OCI-M2 (cell line): ENCODE measurements around the gene C1orf185.
"Not testable (repeated sequence)": the region's sequence is repeated elsewhere in the genome, so short reads cannot be mapped to it uniquely, and the experiment has no call there.

Source experiments
- DNase-seq: peaks from one replicate; lab custom pipeline; 2025; ENCODE audit not compliant: unreplicated experiment; lab: John Stamatoyannopoulos, UW

Gene C1orf185

DNA sequence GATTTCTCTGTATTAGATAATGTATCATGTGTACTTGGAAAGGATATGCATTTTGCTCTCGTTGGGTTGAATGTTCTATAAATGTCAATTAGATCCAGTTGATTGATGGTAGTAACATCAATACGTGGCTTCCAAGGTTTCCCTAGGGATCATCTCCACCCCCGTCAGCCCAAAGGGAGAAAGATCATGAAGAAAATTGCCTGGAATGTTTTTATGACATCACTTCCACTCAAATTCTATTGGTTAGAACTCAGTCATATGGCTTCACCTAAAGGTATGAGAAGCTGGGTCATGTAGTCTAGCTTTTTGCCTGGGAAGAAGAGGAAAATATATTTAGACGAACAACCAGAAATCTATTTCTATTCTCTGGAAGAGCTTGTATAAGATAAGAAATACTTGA lies at the start of gene C1orf185:
TSS of gene C1orf185 (plus strand) at position 253 of the 400 bp plus-strand sequence. CDS start at position 259, 6 bp downstream.
- no peak for DNase-seq

DNA sequence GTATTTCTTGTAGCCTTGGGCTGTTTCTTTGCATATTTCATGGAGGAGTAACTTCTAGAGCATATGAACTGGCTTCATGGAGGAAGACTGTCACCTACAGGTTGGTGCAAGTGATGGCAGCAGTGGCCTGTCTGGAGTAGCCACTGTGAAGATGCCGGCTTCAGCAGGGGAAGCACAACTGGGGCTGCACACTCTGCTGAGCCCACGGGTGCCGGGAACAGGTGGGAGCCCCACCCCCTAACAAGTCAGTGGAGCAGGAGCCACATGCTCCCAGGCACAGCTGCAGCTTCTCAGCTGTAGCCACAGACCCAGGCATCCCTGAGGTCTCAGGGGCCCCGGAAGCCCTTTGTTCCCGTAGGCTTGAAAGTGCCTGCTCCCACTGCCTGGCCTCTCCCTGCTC lies 43.2 kb upstream of the C1orf185 start:
- no peak for DNase-seq

DNA sequence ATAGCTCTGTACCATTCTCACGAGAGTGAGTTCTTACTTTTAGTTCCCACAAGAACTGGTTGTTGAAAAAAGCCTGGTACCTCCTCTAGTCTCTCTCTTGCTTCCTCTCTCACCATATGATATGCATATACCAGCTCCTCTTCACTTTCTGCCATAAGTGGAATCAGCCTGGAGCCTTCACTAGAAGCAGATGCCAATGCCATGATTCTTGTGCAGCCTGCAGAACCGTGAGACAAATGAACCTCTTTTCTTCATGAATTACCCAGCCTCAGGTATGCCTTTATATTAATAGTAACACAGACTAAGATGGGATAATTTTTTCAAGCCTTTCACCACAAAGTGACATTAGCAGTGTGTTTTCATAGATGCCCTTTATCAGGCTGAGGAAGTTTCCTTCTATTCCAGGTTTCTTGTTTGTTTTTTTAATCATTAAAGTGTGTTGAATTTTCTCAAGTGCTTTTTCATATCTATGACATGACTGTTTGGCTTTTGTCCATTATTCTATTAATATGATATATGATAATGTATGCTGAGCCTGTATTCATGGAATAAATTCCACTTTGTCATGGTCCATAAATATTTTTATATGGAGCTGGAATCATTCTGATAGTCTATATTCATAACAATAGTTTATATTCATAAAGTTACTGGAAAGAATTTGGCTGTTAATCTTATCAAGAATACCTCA lies 40.7 kb upstream of the C1orf185 start:
- DNase-seq, result no peak

DNA sequence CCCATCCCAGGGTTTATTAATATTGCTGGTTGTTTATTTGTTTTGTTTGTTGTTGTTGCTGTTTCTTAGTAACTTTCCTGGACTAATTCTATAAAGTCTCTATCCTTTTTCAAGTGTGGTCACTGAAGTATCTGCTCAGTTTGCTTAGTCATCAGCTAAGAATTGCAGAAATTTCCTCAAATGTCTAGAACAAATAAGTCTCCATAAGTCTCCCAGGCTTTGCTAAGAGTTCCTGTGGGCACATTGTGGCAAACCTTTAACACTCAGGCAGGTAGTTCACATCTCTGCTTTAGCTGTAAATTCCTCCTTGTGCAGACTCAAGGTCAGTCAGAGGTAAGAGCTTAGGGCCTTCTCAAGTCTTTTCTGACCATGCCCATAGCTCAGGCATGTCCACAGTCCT lies 38.9 kb upstream of the C1orf185 start:
- no peak for DNase-seq

DNA sequence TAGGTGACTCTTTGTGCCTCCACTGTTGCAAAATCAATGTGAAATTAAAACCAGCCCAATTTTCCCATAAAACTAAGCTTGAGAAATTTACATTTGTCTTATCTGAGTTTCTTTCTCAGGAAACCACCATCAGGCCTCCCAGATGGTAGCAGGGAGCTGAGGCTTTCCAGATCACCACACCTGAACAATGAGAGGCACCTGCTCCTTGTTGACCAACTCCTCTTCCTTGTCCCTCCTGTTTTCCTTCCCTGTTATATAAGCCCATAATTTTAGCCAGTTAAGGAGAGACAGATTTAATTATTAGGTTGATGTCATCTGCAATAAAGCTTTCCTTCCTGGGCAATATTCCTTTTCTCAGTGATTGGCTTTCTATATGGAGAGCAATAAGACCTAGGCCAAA lies 32.0 kb upstream of the C1orf185 start:
- no peak for DNase-seq

DNA sequence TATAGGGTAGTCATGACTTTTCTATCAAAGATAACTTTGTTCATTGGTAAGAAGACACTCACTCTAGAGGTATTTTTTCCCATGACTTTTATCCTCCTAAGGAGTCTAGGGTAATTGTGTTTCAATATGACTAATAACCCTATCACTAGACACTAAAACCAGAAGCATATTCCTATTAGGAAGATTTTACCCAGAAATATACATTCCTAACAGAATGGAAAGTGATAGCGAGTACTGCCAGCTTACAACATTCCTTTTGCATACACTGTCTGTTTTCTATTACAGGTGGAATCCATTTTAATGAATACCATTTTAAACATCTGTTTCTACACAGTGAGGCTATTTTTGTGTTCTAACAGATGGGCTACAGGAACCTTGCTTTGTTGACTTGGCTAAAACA lies 31.4 kb upstream of the C1orf185 start:
- no peak for DNase-seq

DNA sequence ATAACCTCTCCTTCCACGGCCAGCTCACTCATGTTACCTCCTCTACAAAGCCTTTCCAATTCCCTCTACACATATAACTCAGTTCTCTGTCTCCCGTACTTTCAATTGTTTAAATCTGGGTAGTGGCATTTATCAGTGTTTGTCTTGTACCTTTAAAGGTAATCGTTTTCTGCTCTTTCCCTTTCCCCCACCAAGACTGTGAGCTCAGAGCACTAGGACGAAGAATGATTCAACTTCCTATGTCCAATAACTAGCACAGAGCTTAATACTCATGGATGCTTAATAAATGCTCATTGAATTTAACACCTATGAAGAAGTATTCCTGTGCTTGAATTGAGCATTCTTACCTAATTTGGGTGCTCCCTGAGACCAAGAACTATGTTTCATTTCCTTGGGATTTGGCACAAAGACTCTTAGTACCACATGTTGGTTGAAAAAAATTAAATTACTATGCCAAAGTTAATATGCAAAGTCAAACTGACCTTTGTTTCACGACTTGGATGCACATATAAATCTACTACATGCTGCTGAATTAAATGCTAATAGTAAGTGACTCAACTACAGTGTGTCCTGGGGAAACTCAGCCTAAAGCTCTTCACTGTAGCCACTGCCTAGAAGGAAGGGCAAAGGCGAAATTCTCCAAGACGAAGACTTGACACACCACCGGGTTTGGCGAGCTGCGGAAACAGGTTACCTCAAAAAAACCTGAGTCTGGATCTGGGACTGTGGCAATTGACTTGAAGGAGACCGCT lies 30.6 kb upstream of the C1orf185 start:
- DNase-seq, result no peak

DNA sequence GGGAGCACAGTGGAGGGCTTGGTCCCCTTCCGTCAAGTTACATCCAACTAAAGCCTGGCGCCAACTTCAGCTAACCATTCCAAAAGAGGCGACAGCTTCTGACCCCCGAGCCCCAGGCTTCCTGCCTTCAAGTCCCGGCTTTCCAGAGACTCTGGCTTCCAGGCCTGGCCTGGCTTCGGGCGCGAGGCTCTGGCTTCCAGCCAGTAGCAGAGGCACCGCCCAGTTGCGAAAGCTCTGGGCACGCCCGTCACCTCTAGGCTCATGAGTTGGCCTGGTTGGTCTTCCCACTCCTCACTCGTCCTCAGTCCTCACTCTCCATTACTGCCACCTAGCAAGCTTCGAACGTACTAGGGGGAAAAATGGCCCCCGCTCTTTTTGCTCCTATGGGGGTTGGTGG lies 30.0 kb upstream of the C1orf185 start:
- DNase-seq, result no peak

DNA sequence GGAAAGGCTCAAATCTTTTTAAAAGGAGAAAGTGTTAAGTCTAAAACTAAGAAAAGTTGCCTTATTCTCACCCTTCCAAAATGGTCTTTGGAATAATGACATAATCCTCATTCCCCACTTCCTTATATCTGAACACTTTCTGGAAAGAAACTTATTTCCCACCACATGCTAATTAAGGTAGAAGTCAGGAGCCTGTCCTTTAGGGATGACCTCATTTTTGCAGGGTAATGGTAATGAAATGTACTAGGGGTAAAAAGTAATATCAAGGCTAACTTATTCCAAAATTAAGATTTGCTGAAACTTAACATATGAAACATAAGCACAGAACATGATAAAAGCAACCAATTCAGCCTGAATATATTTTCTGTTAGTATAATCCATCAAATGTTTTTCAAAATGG lies 29.4 kb upstream of the C1orf185 start:
- no peak for DNase-seq

DNA sequence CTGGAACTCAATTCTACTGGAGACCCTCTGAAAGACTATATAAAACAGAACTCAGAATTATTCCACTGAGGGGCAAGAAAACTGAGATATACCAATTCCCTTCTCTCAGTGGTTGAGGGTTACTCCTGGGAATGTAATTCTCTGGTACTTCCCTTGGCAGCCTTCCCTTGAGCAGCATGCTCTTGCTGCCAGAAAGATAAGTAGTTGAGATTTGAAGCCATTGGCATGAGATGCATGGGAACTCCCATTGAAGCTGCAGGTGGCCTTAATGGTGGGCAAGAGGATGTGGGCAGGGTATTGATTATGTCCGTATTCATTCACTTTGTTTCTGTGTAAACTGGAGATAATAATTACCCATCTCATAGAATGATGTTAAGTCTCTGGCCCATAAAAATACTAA lies 28.6 kb upstream of the C1orf185 start:
- no peak for DNase-seq

DNA sequence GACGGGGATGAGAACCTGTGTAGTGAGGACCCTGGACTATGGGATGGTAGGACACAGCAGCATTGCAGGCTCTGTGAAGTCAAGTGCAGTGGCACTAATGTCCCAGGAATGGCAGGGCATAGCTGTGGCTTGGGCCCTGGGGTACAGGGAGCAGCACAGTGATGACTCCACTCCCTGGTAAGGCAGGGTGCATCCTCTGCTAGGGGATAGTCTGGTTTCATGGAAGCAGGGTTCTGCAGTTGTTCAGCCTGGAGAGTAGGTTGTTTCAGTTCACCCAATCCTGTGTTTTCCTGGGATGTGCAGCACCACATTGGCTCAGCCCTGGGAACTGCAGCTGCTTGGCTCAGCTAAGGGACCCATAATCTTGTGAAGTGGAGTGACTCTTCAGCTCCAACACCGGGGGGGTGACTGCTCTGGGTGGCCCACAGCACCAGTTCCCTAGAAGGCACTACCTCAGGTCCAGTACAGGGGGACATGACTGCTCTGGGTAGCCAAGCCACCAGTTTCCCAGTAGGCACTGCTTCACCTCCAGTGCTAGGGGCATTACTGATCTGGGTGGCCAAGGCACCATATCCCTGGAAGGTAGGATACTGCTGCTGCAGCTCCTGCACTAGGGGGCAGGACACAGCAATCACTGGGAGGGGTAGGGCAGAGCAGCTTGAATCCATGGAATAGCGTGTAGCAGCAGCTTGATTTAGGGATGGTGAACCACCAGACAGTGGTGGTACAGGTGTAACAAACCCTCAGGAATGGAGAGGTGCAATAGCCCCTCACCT lies 15.3 kb upstream of the C1orf185 start:
- no peak for DNase-seq

DNA sequence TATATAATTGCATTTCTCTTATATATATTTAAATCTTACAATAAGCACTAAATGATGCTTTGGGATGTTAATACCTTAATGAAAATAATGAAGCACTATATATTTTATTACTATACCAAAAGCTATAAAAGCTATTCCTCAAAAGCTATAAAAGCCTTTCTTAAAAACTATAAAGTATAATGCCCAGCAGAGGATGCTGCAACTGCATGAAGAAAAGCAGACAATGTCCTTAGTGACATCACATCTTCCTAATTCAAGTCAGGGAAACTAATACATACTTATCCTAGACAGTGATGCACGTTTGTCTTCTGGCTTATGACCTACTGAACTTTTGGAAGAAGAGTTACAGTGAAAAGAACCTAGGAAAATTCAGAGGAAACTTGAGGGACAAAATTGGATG lies 13.6 kb upstream of the C1orf185 start:
- no peak for DNase-seq

DNA sequence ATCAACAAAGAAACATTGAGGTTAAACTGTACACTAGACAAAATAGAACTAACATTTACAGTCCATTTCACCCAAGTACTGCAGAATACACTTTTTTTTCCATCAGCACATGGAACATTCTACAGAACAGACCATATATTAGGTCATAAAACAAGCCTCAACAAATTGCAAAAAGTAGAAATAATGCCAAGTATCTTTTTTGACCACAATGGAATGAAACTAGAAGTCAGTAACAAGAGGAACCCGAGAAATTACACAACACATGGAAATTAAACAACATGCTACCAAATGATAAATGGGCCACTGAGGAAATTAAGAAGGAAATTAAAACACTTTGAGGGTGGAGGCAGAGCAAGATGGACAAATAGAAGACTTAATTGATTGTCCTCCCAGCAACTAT lies 8.4 kb upstream of the C1orf185 start:
- no peak for DNase-seq

DNA sequence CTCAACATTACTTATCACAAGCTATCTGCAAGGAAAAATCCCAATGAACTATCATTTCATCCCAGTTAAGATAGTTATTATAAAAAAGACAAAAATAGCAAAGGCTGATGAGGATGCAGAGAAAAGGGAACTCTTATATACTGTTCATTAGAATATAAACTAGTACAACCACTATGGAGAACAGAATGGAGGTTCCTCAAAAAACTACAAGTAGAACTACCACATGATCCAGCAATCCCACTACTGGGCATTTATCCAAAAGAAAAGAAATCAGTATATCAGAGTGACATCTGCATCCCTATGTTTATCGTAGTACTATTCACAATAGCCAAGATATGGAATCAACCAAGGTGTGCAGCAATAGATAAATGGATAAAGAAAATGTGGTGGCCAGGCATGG lies 4.9 kb upstream of the C1orf185 start:
- no peak for DNase-seq

DNA sequence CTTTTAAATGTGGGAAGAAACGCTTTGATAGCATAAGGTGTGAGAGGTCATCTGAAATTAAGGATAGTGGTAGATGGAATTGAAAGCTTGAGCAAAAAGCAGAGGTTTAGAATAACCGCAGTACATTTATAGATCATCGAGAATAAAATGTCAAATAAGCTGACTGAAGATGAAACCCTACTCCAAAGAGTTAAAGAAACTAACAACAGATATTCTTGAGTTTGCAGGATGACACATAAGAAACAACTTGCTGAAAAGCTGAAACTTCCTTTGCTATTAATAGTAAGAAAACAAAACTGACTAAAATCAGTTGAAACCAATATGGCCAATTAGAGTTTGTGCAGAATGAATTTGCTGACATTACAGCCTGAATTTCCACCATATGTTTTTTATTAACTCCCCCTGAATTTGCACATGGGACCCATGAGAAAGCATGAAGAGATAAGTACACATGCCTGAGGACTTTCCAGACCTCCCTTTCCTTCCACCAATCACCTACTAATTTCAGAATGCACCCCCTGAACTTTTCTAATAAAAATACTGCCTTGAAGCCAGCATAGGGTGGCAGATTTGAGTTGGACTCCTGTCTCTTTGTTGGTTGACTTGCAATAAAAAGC lies 1.7 kb upstream of the C1orf185 start:
- no peak for DNase-seq

DNA sequence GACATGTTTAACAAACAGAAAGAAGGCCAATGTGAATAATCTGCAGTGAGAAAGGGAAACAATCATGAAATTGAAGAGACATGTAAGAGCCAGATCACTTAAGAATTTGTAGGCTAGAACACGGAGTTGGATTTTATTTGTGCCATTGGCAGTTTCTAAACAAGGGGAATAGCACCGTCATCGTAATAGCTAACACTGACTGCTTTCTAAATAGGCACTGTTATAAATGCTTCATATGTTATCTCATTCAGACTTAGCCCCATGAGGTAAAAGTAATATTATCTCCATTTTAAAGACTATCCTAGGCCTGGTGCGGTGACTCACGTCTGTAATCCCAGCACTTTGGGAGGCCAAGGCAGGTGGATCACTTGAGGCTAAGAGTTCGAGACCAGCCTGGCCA lies 12.1 kb downstream of the C1orf185 start:
- no peak for DNase-seq

DNA sequence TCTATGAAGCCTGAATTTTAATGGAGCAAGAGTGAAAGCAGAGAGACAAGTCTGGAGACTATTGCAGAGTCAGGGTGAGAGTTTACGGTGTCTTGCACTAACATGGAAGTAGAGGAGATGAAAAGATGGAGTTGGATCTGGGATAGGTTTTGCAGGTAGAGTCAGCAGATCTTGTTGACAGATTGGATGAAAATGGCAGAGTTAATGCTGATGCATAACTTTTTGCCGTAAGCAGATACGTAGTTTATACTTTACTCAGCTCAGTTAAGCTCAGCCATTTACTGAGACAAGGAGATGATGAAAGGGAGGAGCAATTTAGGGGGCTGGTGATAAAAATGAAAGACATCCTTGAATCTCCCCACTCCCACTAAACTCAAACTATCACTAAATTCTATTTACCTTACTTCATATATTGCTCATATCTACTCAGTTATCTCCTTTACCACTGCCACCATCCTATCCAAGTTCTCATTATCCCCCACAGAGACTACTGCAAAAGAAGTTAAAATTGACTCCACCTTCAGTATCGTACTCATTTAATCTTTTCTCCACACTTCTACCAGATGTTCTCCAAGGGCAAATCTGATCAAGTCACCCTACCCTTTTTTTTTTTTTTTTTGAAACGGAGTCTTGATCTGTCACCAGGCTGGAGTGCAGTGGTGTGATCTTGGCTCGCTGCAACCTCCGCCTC lies 13.8 kb downstream of the C1orf185 start:
- no peak for DNase-seq

DNA sequence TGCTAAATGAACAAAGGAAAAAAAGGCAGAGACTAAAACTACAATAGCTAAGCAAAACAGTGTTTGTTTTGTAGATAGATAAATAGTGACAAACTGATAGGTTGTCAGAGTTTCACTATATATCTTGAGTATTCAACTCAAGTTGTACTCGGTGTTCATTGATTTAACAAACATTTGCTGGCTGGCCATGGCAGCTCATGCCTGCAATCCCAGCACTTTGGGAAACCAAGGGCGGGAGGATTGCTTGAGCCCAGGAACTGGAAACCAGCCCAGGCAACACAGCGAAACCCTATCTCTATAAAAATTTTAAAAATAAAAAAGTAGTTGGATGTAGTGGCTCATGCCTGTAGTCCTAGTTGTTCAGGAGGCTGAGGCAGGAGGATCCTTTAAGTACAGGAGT lies 17.3 kb downstream of the C1orf185 start:
- DNase-seq, result no peak

DNA sequence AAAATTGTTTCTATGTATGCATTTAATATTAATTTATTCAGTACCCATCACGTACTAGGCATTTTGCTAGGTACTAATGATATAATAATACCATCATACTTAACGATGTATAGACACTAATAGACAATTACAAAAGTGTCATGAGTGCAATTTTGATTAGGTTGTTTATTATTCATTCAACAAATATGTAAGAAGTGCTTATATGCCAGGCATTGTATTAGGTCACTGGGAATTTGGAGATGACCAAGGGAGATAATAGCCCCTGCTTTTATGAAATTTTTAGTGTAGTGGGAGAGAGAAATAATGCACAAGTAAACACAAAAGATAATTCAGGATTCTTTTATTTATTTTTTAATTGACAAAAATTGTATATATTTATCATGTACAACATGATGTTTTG lies 18.6 kb downstream of the C1orf185 start:
- DNase-seq, result no peak

DNA sequence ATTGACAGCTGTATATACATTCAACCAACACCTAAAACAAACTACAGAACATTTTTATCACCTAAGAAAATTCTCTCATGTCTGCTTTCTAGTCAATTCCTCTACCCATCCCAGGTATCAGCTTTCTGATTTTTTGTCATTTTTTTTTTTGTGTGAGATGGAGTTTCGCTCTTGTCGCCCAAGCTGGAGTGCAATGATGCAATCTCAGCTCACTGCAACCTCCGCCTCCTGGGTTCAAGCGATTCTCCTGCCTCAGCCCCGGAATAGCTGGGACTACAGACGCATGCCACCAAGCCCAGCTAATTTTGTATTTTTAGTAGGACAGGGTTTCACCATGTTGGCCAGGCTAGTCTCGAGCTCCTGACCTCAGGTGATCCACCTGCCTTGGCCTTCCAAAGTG lies 25.1 kb downstream of the C1orf185 start:
- DNase-seq, result not testable (repeated sequence)

DNA sequence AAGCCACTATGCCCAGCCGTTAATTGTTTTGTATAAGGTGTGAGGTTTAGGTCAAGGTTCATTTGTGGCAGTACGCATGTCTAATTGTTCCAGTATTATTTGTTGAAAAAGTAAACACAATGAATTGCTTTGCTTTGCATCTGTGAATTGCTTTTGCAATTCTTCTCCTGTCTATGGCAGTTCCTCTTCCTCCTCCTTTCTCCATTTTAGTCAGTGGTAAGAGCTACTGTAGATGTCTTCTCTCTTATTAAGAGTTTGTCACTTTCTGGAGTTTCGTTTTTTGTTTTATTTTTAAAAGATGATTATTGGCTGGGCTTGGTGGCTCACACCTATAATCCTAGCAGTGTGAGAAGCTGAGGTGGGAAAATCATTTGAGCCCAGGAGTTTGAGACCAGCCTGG lies 29.2 kb downstream of the C1orf185 start:
- DNase-seq, result no peak
